Stimulated activated CD4-positive, alpha-beta T cell treated with anti-CD3 and anti-CD28 coated beads, Interleukin-2, amount 100 ng/mL, for 4 hours (primary cell): ENCODE data around the gene CHTOP.
"Not testable (repeated sequence)": the region's sequence is repeated elsewhere in the genome, so short reads cannot be mapped to it uniquely, and the experiment has no call there.

ENCODE experiments used
- DNase-seq: peaks from one replicate; pipeline ENCODE4 v3.0.0-alpha.2; 2020; ENCODE audit warnings: low read depth

CHTOP gene

GRCh38 chr1:153633754-153634665 is at the start of gene CHTOP:
TSS of gene CHTOP (plus strand) at chr1:153634066. CDS start at chr1:153636589, 2,523 bp downstream.
- DNase-seq = peak; percentile 94

GRCh38 chr1:153585006-153585405 is 48.9 kb upstream of the CHTOP start:
- no peak for DNase-seq

- DNase-seq = no peak
Observed at GRCh38 chr1:153586347-153586746, 47.5 kb upstream of the CHTOP start.

GRCh38 chr1:153587314-153587713 is 46.6 kb upstream of the CHTOP start:
- no peak for DNase-seq

- not testable (repeated sequence) for DNase-seq
Observed at GRCh38 chr1:153588033-153588432, 45.8 kb upstream of the CHTOP start.

GRCh38 chr1:153588482-153588881 is 45.4 kb upstream of the CHTOP start:
- DNase-seq = no peak

- no peak for DNase-seq
Observed at GRCh38 chr1:153592748-153593147, 41.1 kb upstream of the CHTOP start.

- DNase-seq = no peak
Observed at GRCh38 chr1:153597206-153597605, 36.7 kb upstream of the CHTOP start.

GRCh38 chr1:153598309-153599172 is 35.3 kb upstream of the CHTOP start:
- DNase-seq = no peak

- no peak for DNase-seq
Observed at GRCh38 chr1:153599847-153600246, 34.0 kb upstream of the CHTOP start.

GRCh38 chr1:153602749-153603148 is 31.1 kb upstream of the CHTOP start:
- DNase-seq = no peak

- no peak for DNase-seq
Observed at GRCh38 chr1:153606194-153606593, 27.7 kb upstream of the CHTOP start.

GRCh38 chr1:153607381-153607780 is 26.5 kb upstream of the CHTOP start:
- DNase-seq = no peak

GRCh38 chr1:153608089-153608682 is 25.7 kb upstream of the CHTOP start:
- no peak for DNase-seq

- DNase-seq = no peak
Observed at GRCh38 chr1:153608742-153609584, 24.9 kb upstream of the CHTOP start.

GRCh38 chr1:153609585-153609907 is 24.3 kb upstream of the CHTOP start:
- DNase-seq = no peak

GRCh38 chr1:153610334-153610733 is 23.5 kb upstream of the CHTOP start:
- DNase-seq = no peak

- DNase-seq = no peak
Observed at GRCh38 chr1:153610811-153611301, 23.0 kb upstream of the CHTOP start.

GRCh38 chr1:153611356-153611755 is 22.5 kb upstream of the CHTOP start:
- DNase-seq = no peak

GRCh38 chr1:153612111-153612754 is 21.6 kb upstream of the CHTOP start:
- no peak for DNase-seq

GRCh38 chr1:153612755-153613331 is 21.0 kb upstream of the CHTOP start, which contains the start of gene S100A16:
TSS of gene S100A16 (minus strand) at chr1:153613137. CDS start at chr1:153608151, 4,986 bp downstream.
- no peak for DNase-seq
